ENCODE measurements around the gene RIMS3.
"Not testable (repeated sequence)": the region's sequence is repeated elsewhere in the genome, so short reads cannot be mapped to it uniquely, and the experiment has no call there.

Gene RIMS3

GRCh38 chr1:40665335-40666171, at the start of gene RIMS3:
TSS of gene RIMS3 (minus strand) at chr1:40665682. CDS start at chr1:40641925, 23,757 bp downstream.
- DNase-seq, result peak; percentile 48 to 68

GRCh38 chr1:40712997-40713396, 47.5 kb upstream of the RIMS3 start:
- DNase-seq, result no peak

GRCh38 chr1:40712405-40712944, 47.0 kb upstream of the RIMS3 start:
- DNase-seq, result no peak

- no peak for DNase-seq
Observed at GRCh38 chr1:40711465-40712404, 46.3 kb upstream of the RIMS3 start.

- DNase-seq, result no peak
Observed at GRCh38 chr1:40710581-40711315, 45.3 kb upstream of the RIMS3 start.

- no peak for DNase-seq
Observed at GRCh38 chr1:40709802-40710278, 44.4 kb upstream of the RIMS3 start.

- peak; percentile 56 to 61 for DNase-seq
Observed at GRCh38 chr1:40709100-40709801, 43.8 kb upstream of the RIMS3 start.

GRCh38 chr1:40708750-40709099, 43.2 kb upstream of the RIMS3 start:
- DNase-seq, result no peak

GRCh38 chr1:40706626-40707025, 41.1 kb upstream of the RIMS3 start:
- DNase-seq, result no peak

GRCh38 chr1:40704817-40705733, 39.6 kb upstream of the RIMS3 start:
- DNase-seq, result no peak

GRCh38 chr1:40703316-40703715, 37.8 kb upstream of the RIMS3 start:
- no peak for DNase-seq

GRCh38 chr1:40702810-40703209, 37.3 kb upstream of the RIMS3 start:
- DNase-seq, result not testable (repeated sequence)

- no peak for DNase-seq
Observed at GRCh38 chr1:40701684-40702083, 36.2 kb upstream of the RIMS3 start.

- DNase-seq, result no peak
Observed at GRCh38 chr1:40699787-40700186, 34.3 kb upstream of the RIMS3 start.

GRCh38 chr1:40697436-40697835, 32.0 kb upstream of the RIMS3 start:
- DNase-seq, result no peak

GRCh38 chr1:40696294-40696693, 30.8 kb upstream of the RIMS3 start:
- DNase-seq, result no peak

- no peak for DNase-seq
Observed at GRCh38 chr1:40694353-40694874, 28.9 kb upstream of the RIMS3 start.

GRCh38 chr1:40693425-40693824, 27.9 kb upstream of the RIMS3 start:
- no peak for DNase-seq

- no peak for DNase-seq
Observed at GRCh38 chr1:40692429-40692895, 27.0 kb upstream of the RIMS3 start.
